ENCODE results near the gene SLC7A10. TPM values are rescaled to one million over a fixed set of nuclear protein-coding genes. Genes with fewer than 3 reads are reported as not detected.

Gene SLC7A10
- total and polyA plus RNA-seq, 12 donors = 0.31 to 0.70 (median 0.64) TPM; not detected in 7

DNA sequence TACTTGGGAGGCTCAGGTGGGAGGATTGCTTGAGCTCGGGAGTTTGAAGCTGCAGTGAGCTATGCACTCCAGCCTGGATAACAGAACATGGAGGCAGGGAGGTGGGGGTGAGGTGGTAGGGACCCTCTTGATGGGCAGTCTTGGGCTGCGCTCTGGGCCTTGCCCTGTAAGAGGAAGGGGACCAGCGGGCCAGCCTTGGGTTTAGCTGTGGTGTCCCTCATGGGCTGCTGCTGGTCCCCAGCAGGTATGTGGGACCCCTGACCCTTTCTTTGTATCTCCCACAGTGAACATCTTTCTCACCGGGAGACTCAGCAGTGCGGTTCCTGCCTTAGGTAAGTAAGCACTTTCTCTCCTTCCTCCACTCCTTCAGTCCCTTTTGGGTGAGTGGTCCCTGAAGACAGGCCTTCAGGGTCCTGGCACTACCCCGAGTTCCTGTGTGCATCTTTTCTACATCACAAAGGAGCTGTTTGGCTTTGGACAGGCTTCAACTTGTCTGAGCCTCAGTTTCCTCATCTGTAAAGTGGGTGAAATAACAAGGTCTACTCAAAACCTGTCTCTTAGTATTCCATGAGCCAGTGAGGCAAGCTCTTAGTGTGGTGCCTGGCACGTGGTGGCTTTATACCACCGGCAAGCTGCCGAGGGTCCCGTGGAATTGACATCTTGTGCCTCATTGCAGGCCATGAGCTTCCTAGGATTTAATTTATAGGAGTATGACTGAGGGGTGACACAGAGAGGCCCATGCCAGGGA lies 29.0 kb downstream of the SLC7A10 start:
- peaks cover 0 to 11% (median 6%) of the 10 kb centered on the region in 9 donors for H3K4me1 ChIP-seq
- ATAC-seq = no peak
- H3K27ac ChIP-seq = no peak overlapping the region
- no peaks in the 10 kb centered on the region for H3K9me3 ChIP-seq
- TF ChIP-seq, protein P1, sequence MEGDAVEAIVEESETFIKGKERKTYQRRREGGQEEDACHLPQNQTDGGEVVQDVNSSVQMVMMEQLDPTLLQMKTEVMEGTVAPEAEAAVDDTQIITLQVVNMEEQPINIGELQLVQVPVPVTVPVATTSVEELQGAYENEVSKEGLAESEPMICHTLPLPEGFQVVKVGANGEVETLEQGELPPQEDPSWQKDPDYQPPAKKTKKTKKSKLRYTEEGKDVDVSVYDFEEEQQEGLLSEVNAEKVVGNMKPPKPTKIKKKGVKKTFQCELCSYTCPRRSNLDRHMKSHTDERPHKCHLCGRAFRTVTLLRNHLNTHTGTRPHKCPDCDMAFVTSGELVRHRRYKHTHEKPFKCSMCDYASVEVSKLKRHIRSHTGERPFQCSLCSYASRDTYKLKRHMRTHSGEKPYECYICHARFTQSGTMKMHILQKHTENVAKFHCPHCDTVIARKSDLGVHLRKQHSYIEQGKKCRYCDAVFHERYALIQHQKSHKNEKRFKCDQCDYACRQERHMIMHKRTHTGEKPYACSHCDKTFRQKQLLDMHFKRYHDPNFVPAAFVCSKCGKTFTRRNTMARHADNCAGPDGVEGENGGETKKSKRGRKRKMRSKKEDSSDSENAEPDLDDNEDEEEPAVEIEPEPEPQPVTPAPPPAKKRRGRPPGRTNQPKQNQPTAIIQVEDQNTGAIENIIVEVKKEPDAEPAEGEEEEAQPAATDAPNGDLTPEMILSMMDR (IDR thresholded peaks at IDR 0.05) = no peak
- H3K36me3 ChIP-seq = peaks cover 0 to 22% (median 0%) of the 10 kb centered on the region in 9 donors
- 95 to 97% methylated on average over 10 of the region's 10 CpGs for WGBS, 2 donors
- intact Hi-C loops (cut with DNase I) = no loop called here
- H3K4me3 ChIP-seq = no peak overlapping the region
- peaks cover 0 to 30% (median 0%) of the 10 kb centered on the region in 7 donors for H3K27me3 ChIP-seq
- DNase-seq = no peak

DNA sequence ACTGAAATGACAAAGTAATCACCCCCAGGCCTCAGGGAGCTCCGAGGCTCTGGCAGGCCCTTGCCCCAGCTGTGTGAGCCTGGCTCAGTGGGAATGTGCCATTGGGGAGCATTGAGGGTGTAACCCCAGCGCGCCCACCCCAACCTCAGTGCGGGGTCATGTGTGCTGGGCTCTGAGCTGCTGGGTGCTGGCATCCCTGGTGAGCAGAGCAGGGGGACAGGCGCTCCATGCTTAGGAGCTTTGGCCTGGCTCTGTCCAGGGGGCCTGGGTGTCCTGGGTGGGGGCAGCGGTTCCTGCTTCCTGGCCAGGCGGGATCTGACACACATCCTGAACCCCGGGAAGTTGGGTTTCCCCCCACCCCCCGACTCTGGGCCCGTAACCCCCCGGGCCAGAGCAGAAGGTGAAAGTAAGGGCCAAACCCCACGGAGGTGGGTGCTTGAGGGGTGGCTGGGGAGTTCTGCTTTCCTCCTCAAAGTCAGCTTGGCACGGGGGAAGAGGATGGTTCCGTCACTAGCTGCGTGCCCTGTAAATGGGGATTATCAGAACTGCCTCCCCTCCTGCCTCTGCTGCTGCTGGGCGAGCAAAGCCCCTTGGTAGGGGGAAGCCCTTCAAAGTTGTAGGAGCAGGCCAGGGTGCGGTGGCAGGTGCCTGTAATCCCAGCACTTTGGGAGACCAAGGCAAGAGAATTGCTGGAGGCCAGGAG lies 29.9 kb downstream of the SLC7A10 start:
- H3K4me3 ChIP-seq = peak overlapping the region in 9 of 10 donors; percentile 51 to 81 (median 63)
- intact Hi-C loops (cut with DNase I) = no loop called here
- peak overlapping the region in 3 of 10 donors; percentile 25 to 69 (median 64) for H3K27ac ChIP-seq
- ATAC-seq = peak in 5 of 8 donors; percentile 5 to 25 (median 15)
- peaks cover 0 to 11% (median 6%) of the 10 kb centered on the region in 9 donors for H3K4me1 ChIP-seq
- TF ChIP-seq, protein P1 (IDR thresholded peaks at IDR 0.05) = no peak
- peaks cover 0 to 22% (median 0%) of the 10 kb centered on the region in 9 donors for H3K36me3 ChIP-seq
- H3K27me3 ChIP-seq = peaks cover 0 to 30% (median 0%) of the 10 kb centered on the region in 7 donors
- H3K9me3 ChIP-seq = no peaks in the 10 kb centered on the region
- no peak for DNase-seq
- WGBS, 2 donors = 72 to 77% methylated on average over 17 of the region's 17 CpGs

DNA sequence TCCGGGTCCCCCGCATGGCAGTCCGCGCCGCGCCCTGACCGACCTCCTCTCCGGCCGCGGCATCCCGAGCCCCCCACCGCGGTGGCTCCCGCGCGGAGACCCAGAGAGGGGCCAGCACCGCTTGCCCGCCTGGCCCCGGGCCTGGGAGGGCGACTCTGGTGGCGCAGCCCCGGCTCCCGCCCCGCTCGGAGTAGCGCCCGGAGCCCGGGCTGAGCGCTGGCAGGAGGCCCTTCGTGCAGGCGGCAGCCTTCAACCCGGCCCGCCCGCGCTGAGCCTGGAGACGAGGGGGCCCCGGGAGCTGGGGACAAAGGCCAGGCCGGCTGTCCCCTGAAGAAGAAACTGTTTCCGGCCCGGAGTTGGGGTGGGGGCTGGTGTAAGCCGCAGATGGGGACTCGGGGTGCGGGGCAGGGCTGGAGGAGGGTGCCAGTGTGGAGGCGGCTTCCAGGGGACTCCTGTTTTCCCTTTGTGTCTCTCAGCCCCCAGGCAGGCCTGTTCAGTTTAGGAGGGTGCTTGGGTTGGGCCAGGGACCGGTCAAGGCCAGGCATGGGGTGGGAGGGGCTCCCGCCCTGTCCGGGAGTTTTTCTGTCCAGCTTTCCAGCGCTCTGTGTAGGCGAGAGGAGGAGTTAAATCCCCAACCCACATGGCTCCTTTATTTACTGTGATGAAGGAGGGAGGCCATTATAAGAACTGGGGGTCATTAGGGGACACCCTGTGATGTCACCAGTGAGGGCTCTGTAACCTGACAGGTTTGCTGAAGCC lies 30.6 kb downstream of the SLC7A10 start:
- 1% methylated on average over 45 to 49 of the region's 49 CpGs for WGBS, 2 donors
- intact Hi-C loops (cut with DNase I) = no loop called here
- Histone ChIP-seq H3K36me3 (peaks cover 0 to 22% (median 0%) of the 10 kb centered on the region in 9 donors), H3K4me1 (peaks cover 0 to 11% (median 6%) of the 10 kb centered on the region in 9 donors), H3K27ac (peak overlapping the region in 8 of 10 donors; percentile 35 to 71 (median 58)), H3K27me3 (peaks cover 0 to 30% (median 0%) of the 10 kb centered on the region in 7 donors), H3K4me3 (peak overlapping the region; percentile 41 to 81 (median 63)), H3K9me3 (no peaks in the 10 kb centered on the region)
- peak; percentile 66 to 77 (median 71) for ATAC-seq
- peak in 1 of 2 donors; percentile 35 for DNase-seq
- TF ChIP-seq, protein P1 (IDR thresholded peaks at IDR 0.05) = no peak

DNA sequence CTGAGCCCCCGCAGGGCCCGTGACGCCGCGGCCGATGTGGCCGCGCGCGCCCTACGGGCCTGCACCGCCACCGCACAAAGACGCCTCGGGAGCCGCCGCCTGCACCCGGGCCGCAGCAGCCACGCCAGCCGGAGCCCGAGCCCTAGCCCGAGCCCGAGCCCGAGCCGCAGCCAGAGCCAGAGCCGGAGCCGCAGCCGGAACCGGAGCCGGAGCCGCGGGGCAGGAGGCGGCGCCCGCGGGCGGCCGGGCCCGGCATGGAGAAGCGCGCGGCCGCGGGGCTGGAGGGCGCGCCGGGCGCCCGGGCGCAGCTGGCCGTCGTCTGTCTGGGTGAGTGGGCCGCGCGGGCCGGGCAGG lies 31.1 kb downstream of the SLC7A10 start:
- Histone ChIP-seq H3K27me3 (peaks cover 0 to 30% (median 0%) of the 10 kb centered on the region in 7 donors), H3K4me3 (peak overlapping the region; percentile 41 to 81 (median 63)), H3K27ac (peak overlapping the region in 5 of 10 donors; percentile 35 to 71 (median 53)), H3K36me3 (peaks cover 0 to 19% (median 0%) of the 10 kb centered on the region in 9 donors), H3K4me1 (peaks cover 0 to 11% (median 6%) of the 10 kb centered on the region in 9 donors), H3K9me3 (no peaks in the 10 kb centered on the region)
- peak in 4 of 8 donors; percentile 5 to 30 (median 26) for ATAC-seq
- intact Hi-C loops (cut with DNase I) = no loop called here
- 0 to 1% methylated on average over 25 to 57 of the region's 57 CpGs for WGBS, 2 donors
- TF ChIP-seq, protein P1 (IDR thresholded peaks at IDR 0.05) = no peak
- no peak for DNase-seq

All from heart right ventricle (tissue), 16 donors.